NCI-H2107 (cell line): Measurements from ENCODE around the gene ING1.
"Not testable (repeated sequence)": the region's sequence is repeated elsewhere in the genome, so short reads cannot be mapped to it uniquely, and the experiment has no call there.

Experiments used
- DNase-seq: peaks from one replicate; lab custom pipeline; 2025; lab: John Stamatoyannopoulos, UW

Gene ING1

GRCh38 chr13:110713642-110713952, at the start of gene ING1:
Gene ING1, plus strand, starts transcription at chr13:110713700. Its CDS starts 450 bp downstream, at chr13:110714150.
- no peak for DNase-seq

DNA sequence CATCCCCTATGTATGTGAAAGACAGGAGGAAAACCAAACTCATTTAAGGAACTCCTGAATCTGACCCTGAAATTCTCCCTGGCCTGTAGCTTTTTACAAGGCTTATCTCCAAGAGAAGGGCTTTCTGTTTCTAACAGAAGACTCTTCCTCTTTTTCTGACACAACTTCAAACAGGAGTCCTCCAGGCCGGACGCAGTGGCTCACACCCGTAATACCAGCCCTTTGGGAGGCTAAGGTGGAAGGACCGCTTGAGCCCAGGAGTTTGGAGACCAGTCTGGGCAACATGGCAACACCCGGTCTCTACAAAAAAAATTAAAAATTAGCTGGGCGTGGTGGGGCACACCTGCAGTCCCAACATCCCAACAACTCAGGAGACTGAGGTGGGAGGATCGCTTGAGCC, 49.5 kb upstream of the ING1 start:
- DNase-seq = no peak

GRCh38 chr13:110664673-110665072, 48.8 kb upstream of the ING1 start:
- no peak for DNase-seq

DNA sequence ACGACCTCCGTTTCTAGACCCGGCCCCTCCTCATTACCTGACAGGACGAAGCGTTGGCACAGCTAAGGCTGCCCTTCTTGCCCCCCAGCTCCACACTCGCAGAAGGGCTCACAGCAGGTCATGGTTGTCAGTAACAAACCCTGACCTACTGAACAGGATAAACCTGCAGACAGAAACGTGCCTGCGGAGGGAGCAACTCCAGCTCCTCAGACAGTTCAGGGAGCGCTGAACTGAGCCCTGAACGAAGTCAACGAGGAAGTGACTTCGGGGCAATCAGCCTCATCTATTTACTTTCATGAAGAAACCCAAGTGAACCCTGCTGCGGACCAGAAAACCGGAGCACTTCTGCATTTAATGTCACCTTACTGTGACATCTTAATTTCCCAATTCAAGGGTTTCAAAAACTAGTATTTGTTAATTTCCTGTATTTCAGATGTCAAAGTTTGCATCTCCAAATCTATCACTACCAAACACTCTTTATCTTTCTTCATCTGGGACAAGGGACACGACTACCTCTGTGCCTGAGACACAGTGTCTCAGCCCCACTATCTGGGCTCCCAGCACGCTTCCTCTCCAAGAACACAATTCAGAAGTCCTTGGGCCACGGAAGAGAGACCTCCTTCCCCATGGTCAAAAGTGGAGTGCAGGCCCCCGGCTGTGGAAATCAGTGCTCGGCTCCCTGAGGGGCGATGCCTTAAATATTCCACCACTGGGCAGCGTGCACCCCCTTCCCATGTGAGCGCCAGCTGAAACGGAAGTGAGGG, 47.8 kb upstream of the ING1 start:
- no peak for DNase-seq

GRCh38 chr13:110666255-110666533, 47.3 kb upstream of the ING1 start:
- no peak for DNase-seq

DNA sequence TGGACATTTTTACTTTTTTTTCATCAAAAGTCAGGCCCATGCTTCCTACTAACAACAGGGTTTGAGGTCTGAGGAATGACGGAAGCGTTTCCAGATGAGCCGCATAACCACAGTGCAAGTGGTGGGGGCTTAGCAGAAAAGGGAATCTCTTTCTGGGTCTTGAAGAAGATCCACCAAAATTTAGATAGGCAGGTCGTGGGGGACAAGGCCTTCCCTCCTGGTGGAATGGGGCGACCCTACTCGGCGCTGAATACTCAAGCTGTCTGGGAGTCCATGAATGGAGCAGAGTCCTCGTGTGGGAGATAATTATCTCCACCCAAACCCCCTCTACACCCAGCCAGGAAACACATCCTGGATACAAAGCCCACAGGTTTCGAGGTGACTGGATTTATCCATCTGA, 44.5 kb upstream of the ING1 start:
- DNase-seq = no peak

DNA sequence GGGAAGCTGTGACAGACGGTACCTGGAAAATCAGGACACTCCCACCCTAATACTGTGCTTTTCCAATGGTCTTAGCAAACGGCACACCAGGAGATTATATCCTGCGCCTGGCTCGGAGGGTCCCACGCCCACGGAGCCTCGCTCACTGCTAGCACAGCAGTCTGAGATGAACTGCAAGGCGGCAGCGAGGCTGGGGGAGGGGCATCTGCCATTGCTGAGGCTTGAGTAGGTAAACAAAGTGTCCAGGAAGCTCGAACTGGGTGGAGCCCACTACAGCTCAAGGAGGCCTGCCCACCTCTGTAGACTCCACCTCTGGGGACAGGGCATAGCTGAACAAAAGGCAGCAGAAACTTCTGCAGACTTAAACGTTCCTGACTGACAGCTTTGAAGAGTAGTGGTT, 43.7 kb upstream of the ING1 start:
- DNase-seq = not testable (repeated sequence)

- DNase-seq = peak; percentile 55
Measured at GRCh38 chr13:110676595-110677587, 36.6 kb upstream of the ING1 start.

- no peak for DNase-seq
Measured at GRCh38 chr13:110677731-110678545, 35.6 kb upstream of the ING1 start.

DNA sequence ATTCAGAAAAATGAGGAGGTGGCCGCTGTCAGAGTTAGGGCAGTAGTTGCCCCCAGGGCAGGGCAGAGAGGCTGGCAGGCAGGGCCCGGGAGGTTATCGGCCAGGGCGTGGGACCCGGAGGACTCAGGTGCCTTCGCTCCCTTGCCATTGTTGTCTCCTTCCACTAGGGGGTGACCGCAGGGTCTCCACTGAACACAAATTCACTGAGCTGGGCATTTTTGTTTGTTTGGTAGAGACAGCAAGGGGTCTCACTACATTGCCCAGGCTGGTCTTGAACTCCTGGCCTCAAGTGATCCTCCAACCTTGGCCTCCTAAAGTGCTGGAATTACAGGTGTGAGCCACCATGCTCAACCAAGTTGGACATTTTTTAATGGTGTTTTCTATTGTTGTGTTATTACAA, 32.6 kb upstream of the ING1 start:
- no peak for DNase-seq

GRCh38 chr13:110681868-110682550, 31.5 kb upstream of the ING1 start:
- DNase-seq = no peak

DNA sequence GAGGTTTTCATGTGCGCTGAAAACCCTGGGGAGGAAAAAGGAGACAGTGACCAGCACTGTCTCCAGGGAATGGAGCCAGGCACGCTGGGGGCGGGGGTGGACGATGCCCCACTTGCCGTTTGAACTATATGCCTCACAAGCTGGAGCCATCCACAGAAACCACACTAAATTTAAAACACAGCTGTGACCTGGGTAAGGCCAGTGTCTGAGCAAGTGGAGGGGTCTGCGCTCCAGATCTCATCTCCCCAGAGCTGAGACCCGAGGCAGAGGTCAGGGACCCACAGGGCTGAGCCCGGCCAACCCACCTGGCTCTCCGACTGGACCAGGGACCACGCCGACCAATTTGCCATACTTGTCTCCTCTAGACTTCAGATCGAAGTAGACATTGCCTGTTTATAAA, 30.8 kb upstream of the ING1 start:
- DNase-seq = no peak

DNA sequence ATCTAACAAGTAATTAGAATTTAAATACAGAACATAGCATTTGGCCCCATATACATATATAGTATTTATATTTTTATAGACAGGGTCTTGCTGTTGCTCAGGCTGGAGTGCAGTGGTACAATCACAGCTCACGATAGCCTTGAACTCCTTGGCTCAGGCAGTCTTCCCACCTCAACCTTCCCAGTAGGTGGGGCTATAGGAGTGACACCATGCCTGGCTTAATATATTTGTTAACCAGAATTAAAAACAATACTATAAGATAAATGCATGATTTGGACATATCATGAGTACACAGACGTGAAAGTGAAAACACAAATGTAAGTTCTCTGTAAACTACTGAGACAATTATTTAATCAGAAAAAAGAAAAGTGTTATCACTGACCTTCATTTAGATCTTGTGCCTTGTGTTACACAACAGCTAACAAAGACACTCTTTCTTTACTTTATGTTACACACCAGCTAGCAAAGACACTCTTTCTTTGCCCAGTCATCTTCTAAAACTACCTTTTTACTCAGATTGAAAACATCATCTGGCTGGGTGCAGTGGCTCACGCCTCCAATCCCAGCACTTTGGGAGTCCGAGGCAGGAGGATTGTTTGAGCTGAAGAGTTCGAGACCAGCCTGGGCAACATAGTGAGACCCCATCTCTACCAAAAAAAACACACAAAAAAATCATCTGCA, 30.2 kb upstream of the ING1 start:
- DNase-seq = no peak

DNA sequence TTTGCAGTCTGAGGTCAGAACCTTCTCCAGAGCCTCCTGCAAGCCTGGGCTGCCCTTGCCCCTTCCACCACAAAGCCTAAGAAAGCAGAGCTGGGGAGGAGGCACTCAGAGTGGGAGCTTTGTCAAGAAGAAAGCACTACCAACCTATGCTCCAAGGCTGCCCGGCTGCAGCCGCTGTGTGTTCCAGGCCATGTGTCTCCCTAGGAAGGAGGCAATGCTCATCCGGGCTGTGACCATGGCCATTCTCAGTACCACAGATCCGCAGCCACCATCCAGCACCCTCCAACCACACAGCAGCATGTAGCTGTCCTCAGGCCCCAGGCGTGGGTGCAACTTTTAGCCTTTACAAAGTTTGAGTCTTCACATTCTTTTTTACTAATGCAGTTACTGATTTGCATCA, 29.6 kb upstream of the ING1 start:
- no peak for DNase-seq

DNA sequence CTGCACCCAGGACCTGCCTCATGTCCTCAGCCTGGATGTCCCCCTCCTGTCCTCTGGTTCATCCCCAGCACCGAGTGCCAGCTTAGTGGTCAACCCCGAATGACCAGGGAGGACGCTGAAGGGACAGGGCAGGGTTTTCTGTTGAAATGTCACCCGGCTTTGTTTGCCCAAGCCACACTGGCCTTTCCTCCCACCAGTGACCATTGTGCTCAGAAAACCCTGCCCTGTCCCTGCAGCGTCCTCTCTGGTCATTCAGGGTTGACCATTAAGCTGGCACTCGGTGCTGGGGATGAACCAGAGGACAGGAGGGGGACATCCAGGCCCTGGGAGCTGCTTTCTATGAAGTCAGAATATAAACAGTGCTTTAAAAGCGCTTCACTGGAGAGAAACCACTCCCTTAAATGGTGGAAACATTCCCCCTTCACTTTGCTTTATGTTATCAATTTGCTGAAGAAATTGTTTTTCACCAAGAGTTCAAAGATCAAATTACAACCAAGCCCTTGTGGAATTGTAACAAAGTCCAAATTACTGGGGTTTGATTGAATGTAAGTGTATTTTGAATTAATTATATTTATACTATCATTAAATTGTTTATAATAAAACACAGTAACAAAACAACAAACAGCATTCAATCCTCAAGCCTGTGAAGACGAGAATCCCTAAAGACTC, 29.0 kb upstream of the ING1 start:
- no peak for DNase-seq

DNA sequence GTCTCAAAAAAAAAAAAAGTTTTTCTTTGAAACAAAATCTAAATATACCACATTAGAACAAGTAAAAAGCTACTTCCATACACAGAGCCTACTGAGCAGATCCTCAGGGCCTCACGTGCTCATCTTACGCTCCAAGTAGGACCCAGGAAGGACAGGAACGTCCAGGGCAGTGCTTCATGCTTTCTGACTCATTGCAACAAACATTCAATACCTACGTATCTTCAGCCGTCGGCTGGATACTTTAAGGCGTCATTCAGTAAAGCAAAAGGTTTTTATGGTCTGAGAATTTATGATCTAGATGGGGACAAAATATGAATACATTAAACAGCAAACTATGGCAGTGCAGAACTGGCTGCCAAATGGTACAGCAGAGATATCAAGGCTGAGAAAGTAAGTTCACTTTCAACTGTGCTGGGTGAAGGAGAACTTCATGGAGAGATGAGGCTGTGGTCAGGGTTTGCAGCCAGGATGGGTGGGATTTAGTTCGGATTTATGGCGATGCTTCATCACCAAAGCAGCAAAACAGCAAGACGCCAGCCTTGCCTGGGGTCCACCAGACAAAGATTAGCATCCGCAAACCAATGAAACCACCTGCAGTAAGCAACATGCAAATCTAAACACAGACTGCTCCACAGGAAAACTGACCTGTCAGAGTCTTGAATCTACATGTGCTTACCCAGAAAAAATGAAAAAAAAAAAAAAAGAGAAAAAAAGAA, 28.0 kb upstream of the ING1 start:
- no peak for DNase-seq

DNA sequence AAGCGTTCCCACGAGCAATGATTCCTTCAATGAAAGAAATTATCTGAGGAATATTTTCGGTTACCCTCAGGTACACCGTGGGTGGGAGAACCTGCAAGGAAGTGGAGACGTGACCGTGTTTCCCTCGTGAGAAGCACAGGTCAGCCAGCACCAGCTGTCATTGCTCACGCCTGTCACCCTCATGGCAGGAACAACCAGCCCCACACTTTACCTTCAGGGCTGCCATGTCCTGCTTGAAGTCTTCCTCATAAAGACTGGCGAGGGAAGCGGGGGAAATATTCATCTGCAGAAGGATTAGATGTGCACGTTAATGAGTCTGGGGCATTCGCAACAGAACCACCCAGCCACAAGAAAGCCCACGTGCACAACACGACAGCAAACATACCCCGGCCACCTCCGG, 25.8 kb upstream of the ING1 start:
- no peak for DNase-seq

DNA sequence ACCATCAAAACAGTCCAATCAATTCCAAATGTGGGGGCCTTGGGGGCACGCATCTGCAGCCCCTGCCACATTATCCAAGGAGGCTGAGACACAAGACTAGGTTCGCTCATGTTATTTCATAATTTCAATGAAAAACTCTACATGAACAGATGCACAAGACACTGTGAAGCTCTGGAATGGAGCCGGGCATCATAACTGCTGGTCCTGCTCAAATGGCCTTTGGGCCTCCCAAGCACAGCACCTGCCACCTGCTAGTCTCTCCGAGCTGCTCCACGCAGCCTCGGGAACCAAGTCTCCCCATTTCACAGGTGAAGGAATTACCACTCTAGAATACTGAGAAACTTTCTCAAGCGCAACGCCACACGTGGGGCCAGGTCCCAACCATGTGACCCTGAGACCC, 24.5 kb upstream of the ING1 start:
- no peak for DNase-seq

DNA sequence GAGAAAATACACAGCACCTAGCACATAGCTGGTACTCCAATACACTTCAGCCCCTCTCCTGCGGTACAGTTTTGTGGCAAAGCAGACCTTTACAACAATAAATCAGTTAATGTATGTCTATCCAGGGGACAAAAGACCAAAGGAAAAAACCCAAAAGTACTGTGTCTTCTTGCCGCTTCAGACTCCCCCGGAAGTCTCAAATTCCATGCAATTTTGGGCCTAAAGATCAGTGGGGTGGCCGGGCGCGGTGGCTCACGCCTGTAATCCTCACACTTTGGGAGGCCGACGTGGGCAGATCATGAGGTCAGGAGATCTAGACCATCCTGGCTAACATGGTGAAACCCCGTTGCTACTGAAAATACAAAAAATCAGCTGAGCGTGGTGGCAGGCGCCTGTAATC, 23.8 kb upstream of the ING1 start:
- no peak for DNase-seq

DNA sequence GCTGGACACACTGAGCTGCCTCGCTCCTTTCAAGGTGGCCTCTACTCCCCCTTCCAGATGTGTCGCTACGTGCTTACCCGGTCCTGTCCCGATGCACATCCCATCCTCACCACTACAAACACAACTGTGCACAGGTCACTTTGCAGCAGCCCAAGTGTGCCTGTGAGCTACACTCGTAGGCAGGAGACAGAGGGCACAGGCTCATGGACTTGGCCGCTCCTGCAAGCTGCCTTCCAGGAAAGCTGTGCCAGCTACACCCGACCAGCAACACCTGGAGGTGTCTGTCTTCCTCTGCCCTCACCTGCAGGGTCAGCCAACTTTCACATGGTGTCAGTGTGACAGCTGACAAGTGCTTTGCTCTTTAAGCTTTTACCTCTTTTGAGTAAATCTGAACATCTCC, 23.0 kb upstream of the ING1 start:
- DNase-seq = no peak
